ENCODE data around the gene SNX32.

GRCh38 chr11:65803797-65804492 is 29.8 kb upstream of the SNX32 start:
- TF ChIP-seq POLR2A (IDR thresholded peaks at IDR 0.05) = no peak
- no peak for TF ChIP-seq CTCF (IDR thresholded peaks at IDR 0.05)
